AG04449 (cell line): ENCODE measurements around the gene CALCOCO1.

Experiments
- CTCF ChIA-PET: fragments of 350-600 bp; formaldehyde crosslinking; extraction: SDS; loops from one replicate; lab custom pipeline; 2021; ENCODE audit warnings: antibody characterized with exemption; lab: Yijun Ruan, JAX
- POLR2A ChIA-PET: fragments of 400-600, 350-600 bp; formaldehyde crosslinking; extraction: SDS; loops from one replicate; lab custom pipeline; 2020; ENCODE audit warnings: antibody characterized with exemption, inconsistent platforms; lab: Yijun Ruan, JAX
- DNase-seq: peaks from one replicate; pipeline ENCODE4 v3.0.0-alpha.2; 2010; ENCODE audit warnings: low read depth, low spot score
- H3K4me3 ChIP-seq: 2 replicates; pipeline ENCODE4 v1.5.1; 2011; ENCODE audit warnings: low read depth, mild to moderate bottlenecking, control low read depth, low read length
- TF ChIP-seq, protein P1 (sequence below): IDR thresholded peaks from one replicate; pipeline ENCODE4 v1.5.1; 2011; ENCODE audit warnings: mild to moderate bottlenecking, moderate library complexity, low read length, control low read depth, inconsistent platforms; ENCODE audit not compliant: insufficient read depth; ENCODE audit errors: missing control alignments

Gene CALCOCO1

GRCh38 chr12:53735556-53735955, 8.3 kb upstream of the CALCOCO1 start:
- no peak for DNase-seq
- POLR2A ChIA-PET = no interaction called here
- H3K4me3 ChIP-seq = no peak overlapping the region
- TF ChIP-seq, protein P1, sequence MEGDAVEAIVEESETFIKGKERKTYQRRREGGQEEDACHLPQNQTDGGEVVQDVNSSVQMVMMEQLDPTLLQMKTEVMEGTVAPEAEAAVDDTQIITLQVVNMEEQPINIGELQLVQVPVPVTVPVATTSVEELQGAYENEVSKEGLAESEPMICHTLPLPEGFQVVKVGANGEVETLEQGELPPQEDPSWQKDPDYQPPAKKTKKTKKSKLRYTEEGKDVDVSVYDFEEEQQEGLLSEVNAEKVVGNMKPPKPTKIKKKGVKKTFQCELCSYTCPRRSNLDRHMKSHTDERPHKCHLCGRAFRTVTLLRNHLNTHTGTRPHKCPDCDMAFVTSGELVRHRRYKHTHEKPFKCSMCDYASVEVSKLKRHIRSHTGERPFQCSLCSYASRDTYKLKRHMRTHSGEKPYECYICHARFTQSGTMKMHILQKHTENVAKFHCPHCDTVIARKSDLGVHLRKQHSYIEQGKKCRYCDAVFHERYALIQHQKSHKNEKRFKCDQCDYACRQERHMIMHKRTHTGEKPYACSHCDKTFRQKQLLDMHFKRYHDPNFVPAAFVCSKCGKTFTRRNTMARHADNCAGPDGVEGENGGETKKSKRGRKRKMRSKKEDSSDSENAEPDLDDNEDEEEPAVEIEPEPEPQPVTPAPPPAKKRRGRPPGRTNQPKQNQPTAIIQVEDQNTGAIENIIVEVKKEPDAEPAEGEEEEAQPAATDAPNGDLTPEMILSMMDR = no peak
- CTCF ChIA-PET = interaction anchor here (1.7 to 24.8 kb wide), 5 partner anchors 8 to 36 kb away, joined by 6 to 941 read pairs (median 19); partner anchors contain the start of gene CISTR

DNA sequence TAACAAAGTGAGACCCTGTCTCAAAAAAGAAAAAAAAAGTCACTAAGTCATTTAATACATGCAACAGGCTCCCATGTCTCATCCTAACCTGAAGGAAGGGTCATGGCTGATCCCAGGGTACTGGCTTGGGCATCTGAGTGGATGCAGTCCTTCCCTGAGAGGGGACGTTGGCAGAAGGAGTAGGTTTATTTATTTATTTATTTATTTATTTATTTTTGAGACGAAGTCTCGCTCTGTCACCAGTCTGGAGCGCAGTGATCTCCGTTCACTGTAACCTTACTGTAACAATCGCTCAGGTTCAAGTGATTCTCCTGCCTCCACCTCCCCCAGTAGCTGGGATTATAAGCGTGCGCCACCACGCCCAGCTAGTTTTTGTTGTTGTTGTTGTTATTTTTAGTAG, 7.2 kb upstream of the CALCOCO1 start:
- no peak for DNase-seq
- TF ChIP-seq, protein P1 = no peak
- no peak overlapping the region for H3K4me3 ChIP-seq
- CTCF ChIA-PET = interaction anchor here (0.7 to 24.8 kb wide), 7 partner anchors 10 to 191 kb away, joined by 3 to 941 read pairs (median 18); partner anchors contain the start of genes ATP5MC2 and CISTR
- POLR2A ChIA-PET = no interaction called here

- DNase-seq = no peak
- TF ChIP-seq, protein P1 = no peak
- POLR2A ChIA-PET = no interaction called here
- no peak overlapping the region for H3K4me3 ChIP-seq
- CTCF ChIA-PET = interaction anchor here (0.7 to 24.8 kb wide), 8 partner anchors 10 to 191 kb away, joined by 3 to 941 read pairs (median 11); partner anchors contain the start of genes ATP5MC2 and CISTR
Observed at GRCh38 chr12:53733807-53734200, 6.6 kb upstream of the CALCOCO1 start.

DNA sequence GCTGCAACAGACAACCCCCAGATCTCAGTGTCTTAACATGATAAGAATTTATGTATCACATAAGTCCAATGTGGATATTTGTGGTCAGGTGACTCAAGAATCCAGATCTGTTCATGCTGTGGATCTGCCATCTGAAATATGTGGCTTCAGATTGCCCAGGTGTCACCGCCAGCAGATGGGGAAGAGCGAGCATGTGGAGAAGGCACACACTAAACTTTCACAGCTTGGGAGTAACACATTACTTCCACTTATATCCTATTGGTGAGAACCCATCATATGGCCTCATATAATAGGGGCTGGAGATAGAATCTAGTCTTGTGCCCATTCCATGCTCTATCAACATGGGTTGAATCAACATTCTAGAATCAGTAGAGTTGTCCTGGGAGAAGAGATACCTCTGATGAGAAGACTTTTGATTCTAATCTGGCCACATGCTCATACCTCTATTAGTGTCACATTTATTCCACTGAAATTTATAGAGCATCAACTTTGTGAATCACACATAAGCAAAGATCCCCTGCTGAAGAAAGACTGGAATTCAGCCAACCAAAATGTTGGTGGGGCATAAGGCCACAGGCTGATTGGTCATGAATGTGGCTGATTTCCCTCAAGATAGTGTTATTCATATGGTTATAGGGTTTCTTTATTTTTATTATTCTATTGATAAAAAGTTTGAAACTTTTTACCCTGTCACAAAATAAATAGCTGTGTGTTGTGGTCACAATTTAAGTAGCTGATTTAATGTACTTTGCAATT, 6.0 kb upstream of the CALCOCO1 start:
- POLR2A ChIA-PET = no interaction called here

DNA sequence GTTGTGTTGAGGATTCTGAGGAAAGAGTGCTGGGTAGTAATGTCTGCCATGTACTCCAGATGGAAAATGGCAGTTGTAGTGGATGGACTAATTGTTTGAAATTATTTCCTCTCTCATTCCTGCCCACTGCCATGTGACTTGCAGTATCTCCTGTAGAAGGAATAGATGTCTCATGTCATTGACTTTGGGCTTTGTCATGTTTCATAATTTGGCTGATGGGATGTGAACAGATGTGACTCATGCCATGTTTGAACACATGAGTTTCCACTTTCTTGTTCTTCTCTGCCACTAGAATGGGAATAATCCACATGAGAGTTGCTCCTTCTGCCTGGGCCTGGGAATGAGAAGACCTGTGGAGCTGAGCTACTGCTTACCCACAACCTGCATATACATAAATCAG, 2.4 kb upstream of the CALCOCO1 start:
- CTCF ChIA-PET = interaction anchor here (1.9 to 24.8 kb wide), 3 partner anchors 14 to 53 kb away, joined by 7 to 941 read pairs (median 668); partner anchors contain the start of gene ATP5MC2
- TF ChIP-seq, protein P1 = no peak
- DNase-seq = no peak

More for the DNA sequence above, 6.0 kb upstream of the CALCOCO1 start:
- no peak overlapping the region for H3K4me3 ChIP-seq
- CTCF ChIA-PET = interaction anchor here (0.7 to 24.8 kb wide), 7 partner anchors 11 to 190 kb away, joined by 3 to 941 read pairs (median 18); partner anchors contain the start of genes ATP5MC2 and CISTR
- no peak for DNase-seq
- TF ChIP-seq, protein P1 = no peak

DNA sequence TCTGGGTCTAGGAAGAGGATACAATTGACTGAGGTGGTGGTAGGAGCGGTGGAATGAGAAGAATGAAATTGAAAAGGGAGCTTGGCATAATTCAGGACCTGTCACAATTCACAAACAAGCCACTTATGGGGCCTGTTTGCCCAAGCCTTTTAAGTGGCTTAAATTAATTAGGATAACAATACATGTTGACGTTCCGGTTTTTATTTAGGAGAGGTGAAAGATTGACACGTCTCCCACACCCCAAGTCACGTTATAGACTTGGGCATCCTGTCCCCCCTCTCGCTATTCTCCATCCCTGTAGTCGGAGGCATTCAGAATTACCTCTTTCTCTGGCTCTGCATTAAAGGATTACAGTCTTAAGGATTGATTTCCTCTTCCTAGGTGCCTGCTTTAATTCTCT, 954 bp upstream of the CALCOCO1 start:
- ChIA-PET CTCF (interaction anchor here (0.6 to 24.8 kb wide), 7 partner anchors 10 to 52 kb away, joined by 3 to 941 read pairs (median 8); partner anchors contain the start of gene ATP5MC2), POLR2A (no interaction called here)

More for the DNA sequence above, 2.4 kb upstream of the CALCOCO1 start:
- POLR2A ChIA-PET = no interaction called here
- no peak overlapping the region for H3K4me3 ChIP-seq

More for the DNA sequence above, 954 bp upstream of the CALCOCO1 start:
- TF ChIP-seq, protein P1 = no peak
- no peak for DNase-seq
- H3K4me3 ChIP-seq = no peak overlapping the region
